Stimulated activated naive CD4-positive, alpha-beta T cell treated with Interleukin-2 at 50 U/mL for 16 hours (primary cell): ENCODE results near the gene NCKAP5.

Source experiments
- DNase-seq: peaks from one replicate; lab custom pipeline; 2025; lab: John Stamatoyannopoulos, UW

The NCKAP5 gene

DNA sequence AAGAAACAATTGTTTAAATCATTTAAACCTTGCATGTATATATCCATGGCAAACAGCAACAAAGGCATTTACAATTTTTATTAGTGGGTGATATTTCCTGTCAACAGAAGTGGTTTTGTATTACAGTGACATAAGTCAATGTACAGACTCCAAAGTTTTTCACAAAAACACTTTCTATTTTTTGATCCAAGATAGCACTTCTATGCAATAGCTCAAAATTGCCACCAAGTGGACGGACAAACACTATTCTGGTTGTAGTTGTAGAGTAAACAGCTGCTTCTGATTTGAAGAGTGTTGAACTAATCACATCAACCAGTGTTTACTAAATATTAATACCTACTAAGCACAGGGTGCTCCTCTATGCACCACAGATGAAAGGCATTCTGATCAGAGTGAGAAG lies 421.4 kb downstream of the NCKAP5 start:
- DNase-seq, result no peak

DNA sequence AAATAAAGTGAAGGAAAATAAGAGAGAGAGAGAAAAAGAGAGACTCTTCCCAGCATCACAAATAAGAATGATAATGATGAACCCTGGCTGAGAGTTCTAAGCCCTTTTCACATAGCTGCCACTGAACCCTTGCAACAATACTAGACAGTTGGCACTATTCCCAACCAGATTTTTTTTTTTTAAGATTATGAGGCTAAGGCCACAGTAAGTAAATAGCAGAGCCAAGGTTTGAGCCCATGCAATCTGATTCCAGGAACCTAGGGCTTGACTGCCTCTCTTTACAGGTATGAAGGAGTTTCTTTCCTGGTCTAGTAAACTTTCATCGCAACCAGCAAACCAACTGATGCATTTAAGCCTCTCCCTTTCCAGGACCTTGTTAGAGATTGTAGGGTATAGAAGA lies 424.6 kb downstream of the NCKAP5 start:
- DNase-seq, result no peak

GRCh38 chr2:133142087-133142486 lies 426.2 kb downstream of the NCKAP5 start:
- no peak for DNase-seq

GRCh38 chr2:133140620-133141019 lies 427.6 kb downstream of the NCKAP5 start:
- no peak for DNase-seq

GRCh38 chr2:133139847-133140533 lies 428.3 kb downstream of the NCKAP5 start:
- no peak for DNase-seq

DNA sequence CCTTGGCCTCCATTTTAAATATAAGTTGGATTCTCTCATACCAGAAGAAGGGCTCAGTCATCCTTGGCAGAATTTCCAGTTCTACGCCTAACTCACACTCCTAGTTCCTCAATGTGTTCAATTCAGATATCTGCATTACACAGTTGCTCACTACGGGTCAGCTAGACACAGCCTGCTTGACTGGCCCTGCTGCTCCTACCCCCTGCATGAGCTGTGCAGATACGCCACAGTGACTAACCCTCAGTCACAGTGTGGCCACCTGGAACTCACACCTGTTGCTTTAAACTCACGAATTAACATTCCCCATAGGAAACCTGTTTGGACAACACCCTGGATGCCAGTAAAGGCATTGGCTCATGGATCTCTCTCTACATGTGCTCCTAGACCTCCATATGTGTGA lies 429.6 kb downstream of the NCKAP5 start:
- no peak for DNase-seq

GRCh38 chr2:133135035-133135654 lies 433.1 kb downstream of the NCKAP5 start:
- no peak for DNase-seq

- DNase-seq, result no peak
Measured at GRCh38 chr2:133130548-133131246, 437.6 kb downstream of the NCKAP5 start.

GRCh38 chr2:133124446-133124845 lies 443.8 kb downstream of the NCKAP5 start:
- no peak for DNase-seq

GRCh38 chr2:133123904-133124303 lies 444.4 kb downstream of the NCKAP5 start:
- DNase-seq, result no peak

GRCh38 chr2:133123393-133123792 lies 444.9 kb downstream of the NCKAP5 start:
- no peak for DNase-seq

- DNase-seq, result no peak
Measured at GRCh38 chr2:133122529-133122928, 445.7 kb downstream of the NCKAP5 start.

- no peak for DNase-seq
Measured at GRCh38 chr2:133120310-133120709, 448.0 kb downstream of the NCKAP5 start.

- DNase-seq, result no peak
Measured at GRCh38 chr2:133110201-133110600, 458.1 kb downstream of the NCKAP5 start.

GRCh38 chr2:133109772-133110171 lies 458.5 kb downstream of the NCKAP5 start:
- no peak for DNase-seq

- no peak for DNase-seq
Measured at GRCh38 chr2:133107058-133107815, 461.0 kb downstream of the NCKAP5 start.

DNA sequence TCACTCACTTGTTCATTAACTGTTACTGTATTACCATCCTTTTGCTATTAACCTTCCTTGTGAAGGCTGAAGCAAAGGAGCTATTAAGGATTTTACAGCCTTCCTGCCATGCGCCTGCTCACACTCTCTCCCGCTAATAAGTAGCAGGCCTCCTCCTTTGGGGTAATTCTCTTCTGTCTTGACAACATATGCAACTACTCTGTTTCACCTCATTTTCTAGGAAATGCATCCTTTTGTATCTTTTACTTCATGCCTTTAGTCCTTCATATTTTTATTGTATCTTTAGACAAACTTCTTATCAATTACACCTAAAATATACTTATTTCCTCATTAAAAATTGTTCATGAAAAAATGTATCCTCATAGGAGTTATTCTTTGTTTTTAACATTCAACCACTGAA lies 463.4 kb downstream of the NCKAP5 start:
- DNase-seq, result no peak

DNA sequence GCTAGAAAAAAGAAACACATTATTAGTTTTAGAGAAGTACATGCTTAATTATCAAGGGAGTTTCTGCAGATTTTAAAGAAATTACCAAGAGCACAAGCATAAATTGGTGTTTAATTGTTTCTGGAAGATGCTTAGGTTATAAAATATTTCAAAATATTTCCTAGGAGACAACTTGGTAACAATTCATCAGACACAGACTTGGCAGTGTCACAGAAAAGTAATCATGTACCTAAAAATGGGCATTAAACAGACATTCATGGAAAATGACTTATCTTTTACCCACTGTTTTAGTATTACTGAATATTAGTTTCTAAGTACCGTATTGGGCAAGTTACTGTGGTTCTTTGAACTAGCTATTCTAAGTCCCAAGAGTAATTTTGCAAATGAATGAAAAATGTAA lies 469.5 kb downstream of the NCKAP5 start:
- DNase-seq, result no peak

DNA sequence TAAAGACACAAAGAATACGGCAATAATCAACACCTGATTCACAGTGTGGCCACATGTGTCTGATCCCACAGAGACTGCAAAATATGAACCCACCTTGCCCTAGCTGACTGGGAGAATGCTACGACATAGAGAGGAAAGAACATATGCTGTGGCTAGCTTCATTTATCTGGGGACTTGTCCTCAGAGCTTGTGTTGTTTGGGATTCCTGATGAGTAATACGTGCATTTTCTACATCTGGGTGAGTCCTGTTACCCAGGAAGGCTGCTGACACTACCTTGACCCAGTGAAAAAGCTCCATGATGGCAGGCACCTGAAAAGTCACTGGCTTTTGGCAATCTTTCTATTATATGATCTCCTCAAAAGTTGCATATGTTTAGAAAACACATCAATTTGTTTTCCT lies 470.6 kb downstream of the NCKAP5 start:
- no peak for DNase-seq

DNA sequence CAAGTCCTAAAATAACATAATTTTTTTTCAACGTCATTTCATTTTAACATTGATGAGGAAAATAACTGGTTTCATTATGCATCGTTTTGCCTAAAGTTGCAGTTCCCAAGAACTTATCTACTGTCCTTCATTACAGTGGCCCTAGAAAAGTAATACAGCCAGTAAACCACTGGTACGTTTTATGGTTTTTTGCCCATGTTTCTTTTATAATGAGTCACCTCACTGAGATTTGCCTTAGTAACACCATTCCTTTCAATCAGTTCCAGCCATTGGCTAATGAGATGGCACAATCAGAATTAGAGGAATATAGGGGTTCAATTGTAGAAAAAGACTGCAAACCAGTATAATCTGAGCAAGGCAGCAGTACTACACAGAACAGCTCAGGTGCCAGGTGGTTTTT lies 475.7 kb downstream of the NCKAP5 start:
- DNase-seq, result no peak

DNA sequence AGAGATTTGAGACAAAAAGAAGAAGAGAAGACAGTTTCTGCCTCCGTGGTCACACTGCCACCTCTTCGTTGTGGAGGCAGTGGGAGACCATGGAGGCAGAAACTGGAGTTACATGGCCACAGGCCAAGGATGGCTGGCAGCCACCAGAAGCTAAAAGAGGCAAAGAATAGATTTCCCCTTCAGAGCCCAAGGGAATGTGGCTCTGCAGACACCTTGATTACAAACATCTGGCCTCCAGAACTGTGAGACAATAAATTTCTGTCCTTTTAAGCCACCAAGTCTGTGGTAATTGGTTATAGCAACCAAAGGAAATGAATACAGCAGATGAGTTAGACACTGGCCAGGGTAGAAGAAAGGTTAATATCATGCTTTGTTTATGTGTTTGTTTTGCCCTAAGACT lies 477.9 kb downstream of the NCKAP5 start:
- DNase-seq, result no peak

- no peak for DNase-seq
Measured at GRCh38 chr2:133086176-133086575, 482.1 kb downstream of the NCKAP5 start.

DNA sequence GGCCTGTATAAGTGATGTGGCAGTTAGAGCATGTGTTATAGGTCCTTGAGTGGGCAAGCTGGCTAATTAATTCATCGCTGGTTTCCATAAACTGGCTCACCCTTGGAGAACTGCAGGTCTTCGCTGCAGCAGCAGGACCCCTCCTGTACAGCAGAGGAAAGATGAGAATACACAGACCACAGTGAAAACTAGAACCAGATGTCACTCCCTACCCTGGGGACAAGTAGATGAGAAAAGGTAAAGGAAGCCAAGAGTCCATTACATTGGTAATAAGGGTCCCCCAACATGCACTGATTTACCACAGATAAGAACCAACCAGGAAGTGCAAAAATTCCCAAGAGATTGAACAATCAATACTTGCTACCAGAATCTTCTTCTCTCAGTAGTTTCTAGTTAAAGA lies 482.6 kb downstream of the NCKAP5 start:
- DNase-seq, result no peak
